Adrenal gland (tissue), 12 donors: ENCODE measurements around the gene KTN1. TPM values are rescaled to one million over a fixed set of nuclear protein-coding genes. Genes with fewer than 3 reads are reported as not detected.

Experiments
- DNase-seq, 7 donors: peaks; one replicate each; pipeline ENCODE4 v3.0.0-alpha.2; 2019 to 2020
- H3K27ac ChIP-seq, 5 donors: fragments of 200-600 bp; sonication (generic) in 4 of 5; 1 replicate in 3 of 5; 2 replicates in 2 of 5; pipeline versions ENCODE4 v1.5.1 to v1.8.0; 2016 to 2020; ENCODE audit warnings: mild to moderate bottlenecking in 1 of 5
- H3K27me3 ChIP-seq: fragments of 200-600 bp; 2 replicates; pipeline ENCODE4 v1.8.0; 2021
- H3K36me3 ChIP-seq, 2 donors: fragments of 200-600 bp; replicated peaks in 1 of 2; 1 replicate in 1 of 2; 2 replicates in 1 of 2; pipeline versions ENCODE4 v1.5.1 to v1.8.0; 2018 to 2022
- H3K4me1 ChIP-seq, 2 donors: fragments of 200-600 bp; replicated peaks in 1 of 2; 1 replicate in 1 of 2; 2 replicates in 1 of 2; pipeline versions ENCODE4 v1.5.1 to v1.8.0; 2018 to 2021
- H3K4me3 ChIP-seq, 4 donors: fragments of 200-600 bp; sonication (generic) in 3 of 4; one replicate each; pipeline ENCODE4 v1.5.1; 2016 to 2018
- H3K9me3 ChIP-seq, 3 donors: fragments of 200-600 bp; sonication (generic) in 1 of 3; replicated peaks in 1 of 3; 1 replicate in 2 of 3; 2 replicates in 1 of 3; pipeline versions ENCODE4 v1.5.1 to v1.8.0; 2016 to 2021
- CTCF ChIP-seq, 6 experiments: fragments of 450-650 bp in 4 of 6; fragments of 200-600 bp in 2 of 6; sonication (generic) in 1 of 6; IDR thresholded peaks; 1 replicate in 5 of 6; 2 replicates in 1 of 6; pipeline versions ENCODE4 v1.5.1 to v1.8.0; 2016 to 2021; ENCODE audit warnings: antibody characterized with exemption in 6 of 6, mild to moderate bottlenecking in 2 of 6, moderate library complexity in 1 of 6
- POLR2A ChIP-seq, 2 donors: fragments of 450-650 bp; IDR thresholded peaks; one replicate each; pipeline ENCODE4 v1.6.1; 2017; ENCODE audit warnings: antibody characterized with exemption in 2 of 2, mild to moderate bottlenecking in 2 of 2, moderate library complexity in 1 of 2
- WGBS, 4 donors: extraction: QIAGEN DNeasy Blood & Tissue Kit in 2 of 4; methylation state at CpG; one replicate each; pipeline versions ENCODE4 v1.1.5 to v1.1.7; 2013 to 2017; 5-methylcytosine and 5-hydroxymethylcytosine counted together
- intact Hi-C, 2 donors: fragments of 100-400 bp; cut with DNase I; formaldehyde crosslinking; loops; one replicate each; pipeline versions ENCODE4 v1.14.1 to v1.15.0; 2022 to 2023
- polyA plus RNA-seq, 3 donors: library from polyadenylated mRNA; stranded (reverse); fragments of 200-250 nt in 2 of 3; fragments of 350-450 nt in 1 of 3; fragmentation: Illumina TruSeq in 1 of 3; extraction: RNeasy Lipid Tissue Mini Kit (QIAGEN cat#74804) in 1 of 3; gene quantifications; one replicate each; pipeline ENCODE4 v1.2.3, GENCODE V29; 2013 to 2014
- total RNA-seq, 9 donors: library from RNA; depleted of rRNA in 4 of 9; stranded (reverse); fragments of >200 nt in 4 of 9; fragments of 120-200 nt in 1 of 9; fragmentation: NEBNext Ultra II Directional in 1 of 9; extraction: Animal tissue kit (Norgen Biotek cat#: 25700) in 1 of 9; gene quantifications; one replicate each; pipeline versions ENCODE4 v1.1.0 to v1.2.4, GENCODE V29; 2013 to 2023
- donor health status: healthy with polysubstance abuse.
- donor health status: Bipolar disorder and iron deficiency.
- donor health status: DM: yes; HTN: yes; CAD: no.
- donor health status: DM: no; HTN: no; CAD: no.
- donor health status: DM: no; HTN: no; CAD: no.
- donor health status: DM: yes; HTN: yes; CAD: no.

The KTN1 gene
- total and polyA plus RNA-seq, 12 donors, result 60.4 to 283 (median 154) TPM

- Histone ChIP-seq H3K4me1 (no peaks in the 10 kb centered on the region), H3K9me3 (no peaks in the 10 kb centered on the region), H3K27ac (no peak overlapping the region), H3K36me3 (no peaks in the 10 kb centered on the region), H3K27me3 (no peaks in the 10 kb centered on the region), H3K4me3 (no peak overlapping the region)
- intact Hi-C loops, result no loop called here
- 85 to 89% (median 86%) methylated on average over 2 of the region's 2 CpGs for WGBS, 4 donors
- no peak for DNase-seq
- TF ChIP-seq CTCF (IDR thresholded peaks at IDR 0.05) (no peak), POLR2A (IDR thresholded peaks at IDR 0.05) (no peak)
Measured at GRCh38 chr14:55553791-55554190, 26.2 kb upstream of the KTN1 start.

GRCh38 chr14:55556929-55557623, 22.9 kb upstream of the KTN1 start:
- Histone ChIP-seq H3K9me3 (no peaks in the 10 kb centered on the region), H3K27me3 (no peaks in the 10 kb centered on the region), H3K27ac (no peak overlapping the region), H3K4me3 (no peak overlapping the region), H3K36me3 (no peaks in the 10 kb centered on the region), H3K4me1 (no peaks in the 10 kb centered on the region)
- no peak for TF ChIP-seq POLR2A (IDR thresholded peaks at IDR 0.05)
- TF ChIP-seq CTCF (IDR thresholded peaks at IDR 0.05), result no peak
- peak; percentile 51 to 93 (median 86) for DNase-seq
- 49 to 79% (median 53%) methylated on average over 3 of the region's 3 CpGs for WGBS, 4 donors
- intact Hi-C loops, result no loop called here

GRCh38 chr14:55562135-55562534, 17.9 kb upstream of the KTN1 start:
- Histone ChIP-seq H3K27ac (no peak overlapping the region), H3K27me3 (no peaks in the 10 kb centered on the region), H3K4me1 (no peaks in the 10 kb centered on the region), H3K9me3 (no peaks in the 10 kb centered on the region), H3K36me3 (no peaks in the 10 kb centered on the region), H3K4me3 (no peak overlapping the region)
- intact Hi-C loops, result no loop called here
- TF ChIP-seq CTCF (IDR thresholded peaks at IDR 0.05) (no peak), POLR2A (IDR thresholded peaks at IDR 0.05) (no peak)
- WGBS, 4 donors, result 77 to 87% (median 85%) methylated on average over 3 of the region's 3 CpGs
- no peak for DNase-seq

GRCh38 chr14:55568618-55569017, 11.4 kb upstream of the KTN1 start:
- H3K9me3 ChIP-seq, result no peaks in the 10 kb centered on the region
- H3K27ac ChIP-seq, result no peak overlapping the region
- intact Hi-C loops, result no loop called here
- TF ChIP-seq CTCF (IDR thresholded peaks at IDR 0.05) (no peak), POLR2A (IDR thresholded peaks at IDR 0.05) (no peak)
- no peaks in the 10 kb centered on the region for H3K27me3 ChIP-seq
- H3K4me1 ChIP-seq, result no peaks in the 10 kb centered on the region
- no peaks in the 10 kb centered on the region for H3K36me3 ChIP-seq
- H3K4me3 ChIP-seq, result no peak overlapping the region
- DNase-seq, result no peak
